GM04504 (cell line): ENCODE measurements around the gene BRD7.

Source experiments
- DNase-seq: peaks from one replicate; pipeline ENCODE4 v3.0.0-alpha.2; 2012; ENCODE audit warnings: low read depth

BRD7 gene

GRCh38 chr16:50289950-50290764, 78.6 kb downstream of the BRD7 start:
- no peak for DNase-seq

- DNase-seq = no peak
These were observed 79.9 kb downstream of the BRD7 start for GRCh38 chr16:50288920-50289319.

GRCh38 chr16:50288026-50288425, 80.8 kb downstream of the BRD7 start:
- DNase-seq = no peak

- no peak for DNase-seq
These were observed 82.1 kb downstream of the BRD7 start for GRCh38 chr16:50286681-50287080.

- no peak for DNase-seq
These were observed 83.3 kb downstream of the BRD7 start for GRCh38 chr16:50285406-50286003.

- DNase-seq = no peak
These were observed 84.5 kb downstream of the BRD7 start for GRCh38 chr16:50284131-50284911.

GRCh38 chr16:50282955-50283631, 85.7 kb downstream of the BRD7 start:
- DNase-seq = no peak

GRCh38 chr16:50282010-50282538, 86.7 kb downstream of the BRD7 start:
- DNase-seq = no peak

- DNase-seq = no peak
These were observed 87.3 kb downstream of the BRD7 start for GRCh38 chr16:50281391-50282009.

- no peak for DNase-seq
These were observed 87.9 kb downstream of the BRD7 start for GRCh38 chr16:50280932-50281331.

GRCh38 chr16:50279504-50279865, 89.3 kb downstream of the BRD7 start:
- no peak for DNase-seq

- no peak for DNase-seq
These were observed 90.5 kb downstream of the BRD7 start for GRCh38 chr16:50278251-50278650.

- DNase-seq = no peak
These were observed 91.8 kb downstream of the BRD7 start for GRCh38 chr16:50276801-50277555.

GRCh38 chr16:50276326-50276640, 92.5 kb downstream of the BRD7 start:
- no peak for DNase-seq

- no peak for DNase-seq
These were observed 93.1 kb downstream of the BRD7 start for GRCh38 chr16:50275428-50276325.

GRCh38 chr16:50275098-50275415, 93.7 kb downstream of the BRD7 start:
- DNase-seq = no peak

GRCh38 chr16:50274326-50275097, 94.3 kb downstream of the BRD7 start:
- DNase-seq = no peak

- DNase-seq = no peak
These were observed 94.9 kb downstream of the BRD7 start for GRCh38 chr16:50273888-50274325.

GRCh38 chr16:50273382-50273690, 95.5 kb downstream of the BRD7 start:
- no peak for DNase-seq
